Activated CD4-positive, alpha-beta T cell treated with anti-CD3 and anti-CD28 coated beads, Interleukin-2, amount 50 U/mL, for 16 hours (primary cell): ENCODE measurements around the gene FBXO7.

Experiments used
- DNase-seq: peaks from one replicate; pipeline ENCODE4 v3.0.0-alpha.2; 2020

FBXO7 gene

GRCh38 chr22:32492111-32492510, 17.5 kb downstream of the FBXO7 start:
- DNase-seq, result no peak

GRCh38 chr22:32493551-32493950, 18.9 kb downstream of the FBXO7 start:
- no peak for DNase-seq

- no peak for DNase-seq
Measured at GRCh38 chr22:32494971-32495370, 20.4 kb downstream of the FBXO7 start.

- DNase-seq, result no peak
Measured at GRCh38 chr22:32499666-32500065, 25.1 kb downstream of the FBXO7 start.

GRCh38 chr22:32501836-32502752, 27.5 kb downstream of the FBXO7 start:
- DNase-seq, result no peak

GRCh38 chr22:32509045-32509444, 34.4 kb downstream of the FBXO7 start:
- DNase-seq, result no peak

GRCh38 chr22:32511274-32511673, 36.7 kb downstream of the FBXO7 start:
- no peak for DNase-seq

GRCh38 chr22:32511776-32512175, 37.2 kb downstream of the FBXO7 start:
- no peak for DNase-seq

- DNase-seq, result no peak
Measured at GRCh38 chr22:32512267-32512982, 37.8 kb downstream of the FBXO7 start.

- no peak for DNase-seq
Measured at GRCh38 chr22:32515084-32515483, 40.5 kb downstream of the FBXO7 start.

- no peak for DNase-seq
Measured at GRCh38 chr22:32517488-32517887, 42.9 kb downstream of the FBXO7 start.

GRCh38 chr22:32517921-32518320, 43.3 kb downstream of the FBXO7 start:
- no peak for DNase-seq

GRCh38 chr22:32518381-32518780, 43.8 kb downstream of the FBXO7 start:
- DNase-seq, result no peak

- DNase-seq, result no peak
Measured at GRCh38 chr22:32518848-32519247, 44.2 kb downstream of the FBXO7 start.

- DNase-seq, result no peak
Measured at GRCh38 chr22:32520612-32521011, 46.0 kb downstream of the FBXO7 start.

GRCh38 chr22:32522237-32522636, 47.6 kb downstream of the FBXO7 start:
- no peak for DNase-seq

- no peak for DNase-seq
Measured at GRCh38 chr22:32527756-32528155, 53.1 kb downstream of the FBXO7 start.

- no peak for DNase-seq
Measured at GRCh38 chr22:32528316-32528715, 53.7 kb downstream of the FBXO7 start.

GRCh38 chr22:32528984-32529982, 54.7 kb downstream of the FBXO7 start:
- peak; percentile 69 for DNase-seq

GRCh38 chr22:32531228-32531627, 56.6 kb downstream of the FBXO7 start:
- DNase-seq, result no peak

GRCh38 chr22:32531931-32532819, 57.6 kb downstream of the FBXO7 start:
- DNase-seq, result no peak

GRCh38 chr22:32532820-32533128, 58.2 kb downstream of the FBXO7 start:
- DNase-seq, result no peak
